CD14-positive monocyte (primary cell): ENCODE data around the gene EPS8L1. TPM values are rescaled to one million over a fixed set of nuclear protein-coding genes. Genes with fewer than 3 reads are reported as not detected.

Source experiments
- DNase-seq, 3 donors: peaks; one replicate each; pipeline ENCODE4 v3.0.0-alpha.2; 2011 to 2022
- H2AFZ ChIP-seq: 2 replicates; pipeline ENCODE4 v1.6.0; 2012; ENCODE audit warnings: mild to moderate bottlenecking, low read depth, low read length, inconsistent platforms; ENCODE audit not compliant: insufficient read depth, poor library complexity, severe bottlenecking
- H3K27ac ChIP-seq, 2 donors: 1 replicate in 1 of 2; 2 replicates in 1 of 2; pipeline ENCODE4 v1.5.1; 2012 to 2013; ENCODE audit warnings: low read length in 2 of 2, control low read depth in 1 of 2, inconsistent platforms in 1 of 2, low read depth in 1 of 2, mild to moderate bottlenecking in 1 of 2
- H3K27me3 ChIP-seq, 2 donors: one replicate each; pipeline versions ENCODE4 v1.6.0 to v1.6.1; 2011 to 2013; ENCODE audit warnings: low read length in 2 of 2; ENCODE audit not compliant: control insufficient read depth in 2 of 2, insufficient read depth in 2 of 2
- H3K36me3 ChIP-seq, 2 donors: replicated peaks in 1 of 2; 1 replicate in 1 of 2; 2 replicates in 1 of 2; pipeline versions ENCODE4 v1.5.1 to v1.6.1; 2012 to 2013; ENCODE audit warnings: low read length in 2 of 2, control low read depth in 1 of 2, inconsistent platforms in 1 of 2, mild to moderate bottlenecking in 1 of 2; ENCODE audit not compliant: insufficient read depth in 2 of 2, control insufficient read depth in 1 of 2
- H3K4me1 ChIP-seq, 2 donors: 1 replicate in 1 of 2; 2 replicates in 1 of 2; pipeline versions ENCODE4 v1.5.1 to v1.6.1; 2012 to 2013; ENCODE audit warnings: low read length in 2 of 2, control low read depth in 1 of 2, inconsistent platforms in 1 of 2, mild to moderate bottlenecking in 1 of 2, moderate library complexity in 1 of 2; ENCODE audit not compliant: insufficient read depth in 2 of 2, control insufficient read depth in 1 of 2
- H3K4me2 ChIP-seq: replicated peaks from 2 replicates; pipeline ENCODE3; 2012; ENCODE audit warnings: low read length, moderate library complexity, mild to moderate bottlenecking; ENCODE audit not compliant: poor library complexity, severe bottlenecking; ENCODE audit errors: extremely low read depth
- H3K4me3 ChIP-seq, 3 experiments: fragments of 200-600 bp in 1 of 3; sonication (generic) in 1 of 3; replicated peaks in 1 of 3; 1 replicate in 2 of 3; 2 replicates in 1 of 3; pipeline ENCODE4 v1.5.1; 2011 to 2013; ENCODE audit warnings: low read length in 3 of 3, mild to moderate bottlenecking in 3 of 3, control low read depth in 2 of 3, low read depth in 2 of 3, inconsistent platforms in 1 of 3, moderate library complexity in 1 of 3
- H3K79me2 ChIP-seq: 2 replicates; pipeline ENCODE4 v1.6.0; 2012; ENCODE audit warnings: mild to moderate bottlenecking, control low read depth, inconsistent platforms, low read length, moderate library complexity; ENCODE audit not compliant: insufficient read depth
- H3K9ac ChIP-seq: 2 replicates; pipeline ENCODE4 v1.6.0; 2017; ENCODE audit warnings: low read length, mild to moderate bottlenecking; ENCODE audit not compliant: insufficient read depth, poor library complexity, severe bottlenecking
- H3K9me3 ChIP-seq, 2 donors: replicated peaks in 1 of 2; 1 replicate in 1 of 2; 2 replicates in 1 of 2; pipeline versions ENCODE4 v1.5.1 to v1.6.1; 2012 to 2013; ENCODE audit warnings: low read length in 2 of 2, control low read depth in 1 of 2; ENCODE audit not compliant: control insufficient read depth in 1 of 2, insufficient read depth in 1 of 2
- H4K20me1 ChIP-seq: 2 replicates; pipeline ENCODE4 v1.6.0; 2012; ENCODE audit warnings: mild to moderate bottlenecking, low read length, control low read depth, moderate library complexity; ENCODE audit not compliant: insufficient read depth
- H3K27ac Mint-ChIP-seq, 7 donors: one replicate each; pipeline ENCODE4 v1.8.0; 2020; ENCODE audit warnings: mild to moderate bottlenecking in 7 of 7, mixed read lengths in 7 of 7, moderate library complexity in 6 of 7, inconsistent platforms in 2 of 7
- H3K27me3 Mint-ChIP-seq, 3 donors: one replicate each; pipeline ENCODE4 v1.8.0; 2021 to 2022; ENCODE audit warnings: low read depth in 3 of 3, mild to moderate bottlenecking in 3 of 3, mixed read lengths in 3 of 3, moderate library complexity in 3 of 3, inconsistent platforms in 1 of 3
- H3K36me3 Mint-ChIP-seq, 2 donors: one replicate each; pipeline ENCODE4 v1.8.0; 2020; ENCODE audit warnings: mixed read lengths in 2 of 2, inconsistent platforms in 1 of 2, mild to moderate bottlenecking in 1 of 2
- H3K4me1 Mint-ChIP-seq: one replicate; pipeline ENCODE4 v1.8.0; 2020; ENCODE audit warnings: mild to moderate bottlenecking, mixed read lengths
- H3K4me3 Mint-ChIP-seq, 2 donors: one replicate each; pipeline ENCODE4 v1.8.0; 2020; ENCODE audit warnings: mild to moderate bottlenecking in 2 of 2, mixed read lengths in 2 of 2, moderate library complexity in 1 of 2
- H3K9me3 Mint-ChIP-seq, 7 donors: one replicate each; pipeline ENCODE4 v1.8.0; 2020 to 2022; ENCODE audit warnings: mixed read lengths in 7 of 7, mild to moderate bottlenecking in 6 of 7, moderate library complexity in 6 of 7, inconsistent platforms in 2 of 7
- WGBS: methylation state at CpG from one replicate; pipeline ENCODE4 v1.1.5; 2013; ENCODE audit warnings: missing lambda C conversion rate; ENCODE audit not compliant: insufficient coverage; 5-methylcytosine and 5-hydroxymethylcytosine counted together
- intact Hi-C, 2 donors: fragments of 100-400 bp; cut with micrococcal nuclease; formaldehyde crosslinking; loops; one replicate each; pipeline versions ENCODE4 v1.15.0 to v1.15.1; 2023
- polyA plus RNA-seq, 3 donors: library from polyadenylated mRNA; depleted of rRNA in 1 of 3; unstranded in 2 of 3; stranded (reverse) in 1 of 3; fragments of 300-500 nt in 2 of 3; fragments of >200 nt in 1 of 3; fragmentation: Illumina TruSeq in 2 of 3; gene quantifications; 1 replicate in 2 of 3; 2 replicates in 1 of 3; pipeline ENCODE4 v1.2.3, GENCODE V29; 2012 to 2021
- TF ChIP-seq, protein P1 (sequence below): fragments of 200-600 bp; IDR thresholded peaks from one replicate; pipeline ENCODE4 v1.8.0; 2022; ENCODE audit warnings: antibody characterized with exemption, mild to moderate bottlenecking

EPS8L1 gene
- polyA plus RNA-seq, 3 donors, result 1.5 to 5.0 (median 1.8) TPM

DNA sequence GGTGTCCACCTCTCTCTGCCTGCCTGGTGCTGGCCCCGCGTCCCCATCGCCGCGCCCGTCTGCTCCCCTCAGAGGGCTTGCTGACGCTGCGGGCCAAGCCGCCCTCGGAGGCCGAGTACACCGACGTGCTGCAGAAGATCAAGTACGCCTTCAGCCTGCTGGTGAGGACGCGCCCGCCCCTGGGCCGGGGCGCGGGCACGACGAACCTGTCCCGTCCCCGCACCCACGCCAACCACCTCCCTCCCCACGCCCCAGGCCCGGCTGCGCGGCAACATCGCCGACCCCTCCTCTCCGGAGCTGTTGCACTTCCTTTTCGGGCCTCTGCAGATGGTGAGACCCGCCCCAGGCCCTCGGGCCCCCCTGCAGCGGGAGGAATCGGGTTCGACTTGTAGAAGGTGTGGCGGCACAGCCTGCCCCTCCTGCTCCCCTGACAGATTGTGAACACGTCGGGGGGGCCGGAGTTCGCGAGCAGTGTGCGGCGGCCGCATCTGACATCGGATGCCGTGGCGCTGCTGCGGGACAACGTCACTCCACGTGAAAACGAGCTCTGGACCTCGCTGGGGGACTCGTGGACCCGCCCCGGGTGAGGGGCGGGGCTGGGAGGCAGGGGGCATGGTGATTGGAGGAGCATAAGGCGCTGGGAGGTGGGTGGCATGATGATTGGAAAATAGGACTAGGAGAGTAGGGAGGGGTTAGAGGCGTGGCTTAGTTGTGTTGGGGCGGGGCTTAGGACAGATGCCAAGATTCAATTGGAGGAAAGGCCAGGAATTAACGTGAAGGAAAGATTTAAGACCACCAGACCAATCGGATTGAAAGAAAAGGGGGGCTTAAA is 6.6 kb downstream of the EPS8L1 start:
- H3K4me1 Mint-ChIP-seq, result peaks cover 30% of the 10 kb centered on the region
- TF ChIP-seq, protein P1, sequence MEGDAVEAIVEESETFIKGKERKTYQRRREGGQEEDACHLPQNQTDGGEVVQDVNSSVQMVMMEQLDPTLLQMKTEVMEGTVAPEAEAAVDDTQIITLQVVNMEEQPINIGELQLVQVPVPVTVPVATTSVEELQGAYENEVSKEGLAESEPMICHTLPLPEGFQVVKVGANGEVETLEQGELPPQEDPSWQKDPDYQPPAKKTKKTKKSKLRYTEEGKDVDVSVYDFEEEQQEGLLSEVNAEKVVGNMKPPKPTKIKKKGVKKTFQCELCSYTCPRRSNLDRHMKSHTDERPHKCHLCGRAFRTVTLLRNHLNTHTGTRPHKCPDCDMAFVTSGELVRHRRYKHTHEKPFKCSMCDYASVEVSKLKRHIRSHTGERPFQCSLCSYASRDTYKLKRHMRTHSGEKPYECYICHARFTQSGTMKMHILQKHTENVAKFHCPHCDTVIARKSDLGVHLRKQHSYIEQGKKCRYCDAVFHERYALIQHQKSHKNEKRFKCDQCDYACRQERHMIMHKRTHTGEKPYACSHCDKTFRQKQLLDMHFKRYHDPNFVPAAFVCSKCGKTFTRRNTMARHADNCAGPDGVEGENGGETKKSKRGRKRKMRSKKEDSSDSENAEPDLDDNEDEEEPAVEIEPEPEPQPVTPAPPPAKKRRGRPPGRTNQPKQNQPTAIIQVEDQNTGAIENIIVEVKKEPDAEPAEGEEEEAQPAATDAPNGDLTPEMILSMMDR, result no peak
- H3K4me1 ChIP-seq, result peaks cover 39% of the 10 kb centered on the region in 2 donors
- no peaks in the 10 kb centered on the region for H3K36me3 ChIP-seq
- H3K9me3 ChIP-seq, result peaks cover 9 to 18% of the 10 kb centered on the region in 2 donors
- H3K4me3 ChIP-seq, result peak overlapping the region in 1 of 3 experiments; percentile 89
- H3K27me3 Mint-ChIP-seq, result peaks cover 62 to 88% (median 74%) of the 10 kb centered on the region in 3 donors
- peak overlapping the region; percentile 92 for H3K4me2 ChIP-seq
- H3K79me2 ChIP-seq, result no peaks in the 10 kb centered on the region
- H3K36me3 Mint-ChIP-seq, result peaks cover 7 to 12% of the 10 kb centered on the region in 2 donors
- H4K20me1 ChIP-seq, result peaks cover 26% of the 10 kb centered on the region
- 6% methylated on average over 58 of the region's 64 CpGs for whole genome bisulfite sequencing
- H3K27ac ChIP-seq, result no peak overlapping the region
- no peak overlapping the region for H3K9ac ChIP-seq
- H3K27me3 ChIP-seq, result peaks cover 30 to 74% of the 10 kb centered on the region in 2 donors
- peak overlapping the region in 1 of 7 donors; percentile 63 for H3K27ac Mint-ChIP-seq
- peak; percentile 25 to 59 (median 44) for DNase-seq
- peaks cover 10 to 37% (median 25%) of the 10 kb centered on the region in 7 donors for H3K9me3 Mint-ChIP-seq
- H2AFZ ChIP-seq, result peak overlapping the region; percentile 71
- peak overlapping the region; percentile 59 to 88 for H3K4me3 Mint-ChIP-seq
- intact Hi-C loops, result loop anchor here in 1 of 2 donors (10.0 kb wide), 1 partner anchor 83 kb away; the partner anchor contains the start of gene DNAAF3

DNA sequence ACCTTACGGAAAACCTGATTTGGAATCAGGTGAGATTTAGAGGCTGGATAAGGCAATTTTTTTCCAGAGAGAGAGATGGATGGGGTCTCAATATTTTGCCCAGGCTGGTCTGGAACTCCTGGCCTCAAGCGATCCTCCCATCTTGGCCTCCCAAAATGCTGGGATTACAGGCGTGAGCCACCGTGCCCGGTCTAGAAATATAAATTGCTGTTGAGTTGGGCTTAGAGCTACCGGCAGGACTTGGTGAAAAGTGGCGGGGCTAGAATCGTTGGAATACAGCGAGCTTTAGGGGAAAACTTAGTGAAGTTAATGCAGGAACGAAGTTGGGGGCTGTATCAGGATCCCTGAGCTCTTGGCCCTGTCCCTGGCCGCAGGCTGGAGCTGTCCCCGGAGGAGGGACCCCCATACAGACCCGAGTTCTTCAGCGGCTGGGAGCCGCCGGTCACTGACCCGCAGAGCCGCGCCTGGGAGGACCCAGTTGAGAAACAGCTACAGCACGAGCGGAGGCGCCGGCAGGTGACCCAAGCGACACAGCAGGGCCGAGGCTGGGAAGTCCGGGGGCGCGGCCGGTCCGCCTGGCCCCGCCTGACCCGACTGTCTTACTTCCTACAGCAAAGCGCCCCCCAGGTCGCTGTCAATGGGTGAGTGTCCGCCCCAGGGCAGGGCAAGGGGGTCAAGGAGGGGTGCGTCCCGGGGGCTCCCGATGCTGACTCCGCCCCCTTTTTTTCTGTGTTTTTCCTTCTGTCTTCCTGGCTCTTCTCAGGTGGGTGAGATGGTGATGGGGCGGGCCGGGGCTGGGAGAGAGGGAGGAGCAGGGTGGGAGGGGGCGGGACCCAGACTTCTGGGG is 7.6 kb downstream of the EPS8L1 start:
- WGBS, result 34% methylated on average over 33 of the region's 42 CpGs
- no peaks in the 10 kb centered on the region for H3K36me3 ChIP-seq
- no peak overlapping the region for H3K9ac ChIP-seq
- H3K4me1 ChIP-seq, result peaks cover 49% of the 10 kb centered on the region in 2 donors
- H4K20me1 ChIP-seq, result peaks cover 36% of the 10 kb centered on the region
- H3K4me3 ChIP-seq, result no peak overlapping the region
- no peak for DNase-seq
- H3K4me2 ChIP-seq, result no peak overlapping the region
- TF ChIP-seq, protein P1, result no peak
- H3K27me3 ChIP-seq, result peaks cover 31 to 83% of the 10 kb centered on the region in 2 donors
- no peak overlapping the region for H2AFZ ChIP-seq
- peaks cover 40% of the 10 kb centered on the region for H3K4me1 Mint-ChIP-seq
- no peak overlapping the region for H3K27ac Mint-ChIP-seq
- intact Hi-C loops, result loop anchor here in 1 of 2 donors (10.0 kb wide), 1 partner anchor 82 kb away; the partner anchor contains the start of gene DNAAF3
- peaks cover 9 to 20% of the 10 kb centered on the region in 2 donors for H3K9me3 ChIP-seq
- no peak overlapping the region for H3K27ac ChIP-seq
- H3K36me3 Mint-ChIP-seq, result peaks cover 17 to 20% of the 10 kb centered on the region in 2 donors
- H3K79me2 ChIP-seq, result no peaks in the 10 kb centered on the region
- H3K9me3 Mint-ChIP-seq, result peaks cover 10 to 39% (median 30%) of the 10 kb centered on the region in 7 donors
- peaks cover 72 to 92% (median 81%) of the 10 kb centered on the region in 3 donors for H3K27me3 Mint-ChIP-seq
- H3K4me3 Mint-ChIP-seq, result peak overlapping the region in 1 of 2 donors; percentile 88
